ENCODE results near the gene TRPV2. TPM values are rescaled to one million over a fixed set of nuclear protein-coding genes. Genes with fewer than 3 reads are reported as not detected.

TRPV2 gene
- total RNA-seq (2021; ENCODE audit: unreplicated experiment) (34.9 TPM), Bru-seq, nascent RNA (percentile 52 among the genes with signal in this experiment), BruChase-seq, experiment 1, labeled RNA remaining after a 2-hour chase (percentile 61 among the genes with signal in this experiment), BruChase-seq, experiment 2, labeled RNA remaining after a 6-hour chase (percentile 64 among the genes with signal in this experiment)
- polyA plus RNA-seq (2012; ENCODE audit: insufficient read length): 50.8 TPM
- long read RNA-seq, transcript TRPV2-201 (15 exons, 2,808 nt): major isoform, 20 of 52 reads
- long read RNA-seq, partial matches to known transcripts: 9 of 52 reads
- long read RNA-seq, other reads (novel, unspliced or antisense): 23 of 52 reads

- DNase-seq (ENCODE audit: low read depth, low spot score) (no peak), ATAC-seq (peak; percentile 80)
- in situ Hi-C loops (cut with HindIII; ENCODE audit: low pct_unique_long_range_greater_than_20kb, low sequenced_read_pairs) (no loop called here), intact Hi-C loops (cut with micrococcal nuclease; ENCODE audit: unreplicated experiment) (no loop called here)
- H3K4me1 ChIP-seq (ENCODE audit: control insufficient read depth, insufficient read depth, low read length): peaks cover 15% of the 10 kb centered on the region
- no peak for TF ChIP-seq REST (IDR thresholded peaks at IDR 0.05; ENCODE audit: insufficient read depth in 1 of 2, low read depth in 2 of 2, low read length in 1 of 2)
- peak; percentile 90; the same call in 1 of the 2 replicates for TF ChIP-seq CTCF (IDR thresholded peaks at IDR 0.05)
- peak; percentile 61; the same call in 1 of the 2 replicates for TF ChIP-seq SIN3A (IDR thresholded peaks at IDR 0.05; ENCODE audit: borderline replicate concordance, insufficient read depth, low read depth, low read length)
- no peak for TF ChIP-seq POLR2AphosphoS5 (IDR thresholded peaks at IDR 0.05; ENCODE audit: low read depth, low read length)
- no peak for TF ChIP-seq TCF7L2 (IDR thresholded peaks at IDR 0.05; ENCODE audit: low read depth, low read length)
- no TSS peak for BruUV-seq (replicated peaks)
- H3K27ac ChIP-seq (ENCODE audit: low read length): peak within 1 kb of the TSS; percentile 88
- no peaks in the 10 kb centered on the region for H3K36me3 ChIP-seq (ENCODE audit: control insufficient read depth, insufficient read depth, low read length)
- peak within 1 kb of the TSS; percentile 44 to 60 for H3K4me3 ChIP-seq (ENCODE audit: low read depth in 2 of 2, low read length in 2 of 2)
- H3K9me3 ChIP-seq (ENCODE audit: control insufficient read depth, insufficient read depth, low read depth, low read length): no peaks in the 10 kb centered on the region
- ChIA-PET CTCF (interaction anchor here (0.5 to 0.8 kb wide), 4 partner anchors 23 to 109 kb away, joined by 3 to 11 read pairs (median 6); no protein-coding TSS in a partner anchor), POLR2A (interaction anchor here (0.6 to 1.0 kb wide), 3 partner anchors 21 to 34 kb away, joined by 3 to 8 read pairs (median 3); partner anchors contain the start of gene UBB)
- no peaks in the 10 kb centered on the region for H3K27me3 ChIP-seq (ENCODE audit: control insufficient read depth, insufficient read depth, low read length)
Observed at GRCh38 chr17:16415031-16415924, at the start of gene TRPV2. Gene TRPV2 (plus strand): TSS chr17:16415571. CDS start chr17:16417669, 2,098 bp downstream.

GRCh38 chr17:16371742-16372141 is 43.6 kb upstream of the TRPV2 start:
- H3K36me3 ChIP-seq (ENCODE audit: control insufficient read depth, insufficient read depth, low read length): no peaks in the 10 kb centered on the region
- no peaks in the 10 kb centered on the region for H3K9me3 ChIP-seq (ENCODE audit: control insufficient read depth, insufficient read depth, low read depth, low read length)
- TF ChIP-seq POLR2AphosphoS5 (IDR thresholded peaks at IDR 0.05; ENCODE audit: low read depth, low read length) (no peak), SIN3A (IDR thresholded peaks at IDR 0.05; ENCODE audit: borderline replicate concordance, insufficient read depth, low read depth, low read length) (no peak), CTCF (IDR thresholded peaks at IDR 0.05) (no peak), REST (IDR thresholded peaks at IDR 0.05; ENCODE audit: insufficient read depth in 1 of 2, low read depth in 2 of 2, low read length in 1 of 2) (no peak), TCF7L2 (IDR thresholded peaks at IDR 0.05; ENCODE audit: low read depth, low read length) (no peak)
- ChIA-PET POLR2A (no interaction called here), CTCF (no interaction called here)
- in situ Hi-C loops (cut with HindIII; ENCODE audit: low pct_unique_long_range_greater_than_20kb, low sequenced_read_pairs): no loop called here
- no TSS peak for BruUV-seq (replicated peaks)
- intact Hi-C loops (cut with micrococcal nuclease; ENCODE audit: unreplicated experiment): no loop called here
- no peak overlapping the region for H3K4me3 ChIP-seq (ENCODE audit: low read depth in 2 of 2, low read length in 2 of 2)
- H3K27me3 ChIP-seq (ENCODE audit: control insufficient read depth, insufficient read depth, low read length): no peaks in the 10 kb centered on the region
- no peak overlapping the region for H3K27ac ChIP-seq (ENCODE audit: low read length)
- no peaks in the 10 kb centered on the region for H3K4me1 ChIP-seq (ENCODE audit: control insufficient read depth, insufficient read depth, low read length)
- ATAC-seq (no peak), DNase-seq (ENCODE audit: low read depth, low spot score) (no peak)
